ENCODE measurements around the gene SDHAF1.

SDHAF1 gene

GRCh38 chr19:36008336-36008978 is 13.5 kb downstream of the SDHAF1 start, which contains the start of gene SYNE4:
Gene SYNE4, minus strand, starts transcription at chr19:36008813. Its CDS starts 132 bp downstream, at chr19:36008681.
- no peaks in the 10 kb centered on the region for H3K27me3 ChIP-seq (ENCODE audit: control insufficient read depth in 1 of 2, insufficient read depth in 2 of 2, low read length in 2 of 2)
- peak within 1 kb of the TSS; percentile 69 for H3K27ac ChIP-seq (ENCODE audit: low read depth, low read length)
- peak within 1 kb of the TSS; percentile 47 to 71 for H3K4me3 ChIP-seq (ENCODE audit: low read depth in 1 of 2, low read length in 2 of 2)
- peak within 1 kb of the TSS; percentile 68 for H3K9ac ChIP-seq (ENCODE audit: low read length)
- H3K9me3 ChIP-seq (ENCODE audit: low read length), result no peaks in the 10 kb centered on the region
- H3K4me1 ChIP-seq (ENCODE audit: insufficient read depth, low read length), result peaks cover 18% of the 10 kb centered on the region
- H3K36me3 ChIP-seq (ENCODE audit: insufficient read depth, low read length), result no peaks in the 10 kb centered on the region

DNA sequence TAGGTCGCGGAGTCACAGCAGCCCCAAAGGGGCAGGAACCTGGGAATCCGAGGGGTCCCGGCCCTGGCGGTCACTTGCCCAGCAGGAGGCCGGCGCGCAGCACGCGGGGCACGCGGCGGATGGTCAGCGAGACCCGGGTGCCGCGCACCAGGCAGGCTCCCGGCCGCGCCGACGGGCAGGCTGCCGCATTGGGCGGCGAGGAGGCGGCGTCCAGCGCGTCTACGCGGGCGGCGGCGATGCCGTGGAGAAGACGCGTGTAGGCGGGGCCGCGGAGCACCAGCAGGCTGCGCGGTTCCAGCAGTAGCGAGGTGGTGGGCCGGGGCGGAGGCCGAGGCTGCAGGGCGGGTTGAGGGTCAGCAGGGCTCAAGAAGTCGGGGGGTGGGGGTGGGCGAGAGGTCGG is 14.2 kb downstream of the SDHAF1 start:
- Histone ChIP-seq H3K9me3 (ENCODE audit: low read length) (no peaks in the 10 kb centered on the region), H3K9ac (ENCODE audit: low read length) (peak overlapping the region; percentile 68), H3K27ac (ENCODE audit: low read depth, low read length) (peak overlapping the region; percentile 69), H3K4me3 (ENCODE audit: low read depth in 1 of 2, low read length in 2 of 2) (peak overlapping the region; percentile 47 to 71), H3K27me3 (ENCODE audit: control insufficient read depth in 1 of 2, insufficient read depth in 2 of 2, low read length in 2 of 2) (no peaks in the 10 kb centered on the region), H3K36me3 (ENCODE audit: insufficient read depth, low read length) (no peaks in the 10 kb centered on the region), H3K4me1 (ENCODE audit: insufficient read depth, low read length) (peaks cover 21% of the 10 kb centered on the region)

- Histone ChIP-seq H3K9me3 (ENCODE audit: low read length) (no peaks in the 10 kb centered on the region), H3K27ac (ENCODE audit: low read depth, low read length) (peak overlapping the region; percentile 69), H3K9ac (ENCODE audit: low read length) (peak overlapping the region; percentile 68), H3K27me3 (ENCODE audit: control insufficient read depth in 1 of 2, insufficient read depth in 2 of 2, low read length in 2 of 2) (no peaks in the 10 kb centered on the region), H3K4me1 (ENCODE audit: insufficient read depth, low read length) (peaks cover 25% of the 10 kb centered on the region), H3K4me3 (ENCODE audit: low read depth in 1 of 2, low read length in 2 of 2) (peak overlapping the region; percentile 47 to 71), H3K36me3 (ENCODE audit: insufficient read depth, low read length) (no peaks in the 10 kb centered on the region)
Observed at GRCh38 chr19:36009633-36010379, 14.8 kb downstream of the SDHAF1 start.

DNA sequence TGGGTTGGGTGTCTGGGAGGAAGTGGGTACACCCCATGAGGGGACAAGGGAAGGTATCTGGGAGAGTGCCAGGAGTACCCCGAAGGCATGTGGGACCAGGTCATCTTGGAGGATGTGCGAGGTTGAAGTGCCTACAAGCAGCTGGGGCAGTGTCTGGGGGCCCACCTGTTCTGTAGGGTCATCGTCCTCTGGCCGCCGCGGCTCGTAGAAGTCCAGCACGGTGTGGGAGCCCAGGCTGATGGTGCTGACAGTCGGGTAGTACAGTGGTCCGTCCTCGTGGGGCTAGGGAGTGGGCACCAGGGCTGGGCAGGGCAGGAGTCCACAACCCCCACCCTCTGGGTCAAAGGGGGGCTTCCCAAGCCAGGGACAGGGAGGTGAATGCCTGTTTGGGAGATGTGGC is 15.4 kb downstream of the SDHAF1 start:
- no peak overlapping the region for H3K27ac ChIP-seq (ENCODE audit: low read depth, low read length)
- no peaks in the 10 kb centered on the region for H3K27me3 ChIP-seq (ENCODE audit: control insufficient read depth in 1 of 2, insufficient read depth in 2 of 2, low read length in 2 of 2)
- H3K4me1 ChIP-seq (ENCODE audit: insufficient read depth, low read length), result peaks cover 26% of the 10 kb centered on the region
- H3K9me3 ChIP-seq (ENCODE audit: low read length), result no peaks in the 10 kb centered on the region
- H3K36me3 ChIP-seq (ENCODE audit: insufficient read depth, low read length), result no peaks in the 10 kb centered on the region
- no peak overlapping the region for H3K4me3 ChIP-seq (ENCODE audit: low read depth in 1 of 2, low read length in 2 of 2)
- H3K9ac ChIP-seq (ENCODE audit: low read length), result no peak overlapping the region

- Histone ChIP-seq H3K36me3 (ENCODE audit: insufficient read depth, low read length) (peaks cover 27% of the 10 kb centered on the region), H3K27me3 (ENCODE audit: control insufficient read depth in 1 of 2, insufficient read depth in 2 of 2, low read length in 2 of 2) (no peaks in the 10 kb centered on the region), H3K9ac (ENCODE audit: low read length) (peak overlapping the region; percentile 93), H3K4me3 (ENCODE audit: low read depth in 1 of 2, low read length in 2 of 2) (peak overlapping the region; percentile 62 to 95), H3K4me1 (ENCODE audit: insufficient read depth, low read length) (peaks cover 26% of the 10 kb centered on the region), H3K27ac (ENCODE audit: low read depth, low read length) (peak overlapping the region; percentile 79), H3K9me3 (ENCODE audit: low read length) (no peaks in the 10 kb centered on the region)
Observed at GRCh38 chr19:36013280-36014011, 18.5 kb downstream of the SDHAF1 start.

DNA sequence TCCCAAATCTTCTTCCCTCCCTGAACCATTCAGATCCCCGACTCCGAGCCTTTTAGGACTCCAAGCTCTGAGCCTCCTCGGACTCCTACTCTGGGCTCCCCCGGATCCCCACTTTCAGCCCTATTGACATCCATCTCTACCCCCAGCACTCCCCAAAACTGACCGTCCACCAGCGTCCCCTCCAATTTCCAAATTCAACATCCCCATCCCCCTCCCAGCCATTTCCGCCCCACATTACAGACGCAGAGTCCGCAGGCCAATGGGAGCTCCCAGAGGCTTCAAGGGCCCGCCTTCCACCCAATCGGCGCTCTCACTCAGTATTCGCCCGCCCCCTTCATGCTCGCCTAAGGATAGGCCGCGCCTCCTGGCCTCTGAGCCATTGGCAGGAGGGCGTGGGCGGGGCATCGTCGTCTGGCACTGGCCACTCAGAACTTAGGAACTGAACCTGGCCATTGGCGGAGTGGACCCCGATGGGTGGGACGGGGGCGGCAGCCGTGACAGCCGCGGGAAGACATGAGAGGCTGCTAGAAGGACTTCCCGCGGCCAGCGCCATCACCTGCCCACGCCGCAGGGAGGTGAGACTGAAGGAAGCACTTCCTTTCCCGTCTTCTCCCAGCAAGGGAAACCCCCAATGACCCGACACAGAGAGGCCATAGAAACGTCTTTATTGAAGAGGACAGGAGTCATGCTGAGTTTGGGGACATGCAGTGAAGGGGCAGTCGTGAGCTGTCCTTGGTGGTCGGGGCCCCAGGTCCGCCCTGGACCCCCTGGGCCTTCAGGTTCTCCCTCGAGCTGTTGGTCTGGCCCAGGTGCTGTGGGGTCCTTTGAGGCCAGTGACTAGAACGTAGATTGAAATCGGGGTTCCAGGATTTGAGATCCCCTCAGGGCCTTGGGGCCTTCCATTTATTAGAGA is 19.3 kb downstream of the SDHAF1 start, which contains the start of gene ALKBH6:
Gene ALKBH6, minus strand, starts transcription at position 202 of the 913 bp plus-strand sequence. CDS start 816 bp downstream, outside the sequence.
- H3K4me3 ChIP-seq (ENCODE audit: low read depth in 1 of 2, low read length in 2 of 2), result peak within 1 kb of the TSS; percentile 62 to 95
- H3K9ac ChIP-seq (ENCODE audit: low read length), result peak within 1 kb of the TSS; percentile 93
- H3K36me3 ChIP-seq (ENCODE audit: insufficient read depth, low read length), result peaks cover 31% of the 10 kb centered on the region
- no peaks in the 10 kb centered on the region for H3K9me3 ChIP-seq (ENCODE audit: low read length)
- peak within 1 kb of the TSS; percentile 79 for H3K27ac ChIP-seq (ENCODE audit: low read depth, low read length)
- peaks cover 23% of the 10 kb centered on the region for H3K4me1 ChIP-seq (ENCODE audit: insufficient read depth, low read length)
- no peaks in the 10 kb centered on the region for H3K27me3 ChIP-seq (ENCODE audit: control insufficient read depth in 1 of 2, insufficient read depth in 2 of 2, low read length in 2 of 2)

DNA sequence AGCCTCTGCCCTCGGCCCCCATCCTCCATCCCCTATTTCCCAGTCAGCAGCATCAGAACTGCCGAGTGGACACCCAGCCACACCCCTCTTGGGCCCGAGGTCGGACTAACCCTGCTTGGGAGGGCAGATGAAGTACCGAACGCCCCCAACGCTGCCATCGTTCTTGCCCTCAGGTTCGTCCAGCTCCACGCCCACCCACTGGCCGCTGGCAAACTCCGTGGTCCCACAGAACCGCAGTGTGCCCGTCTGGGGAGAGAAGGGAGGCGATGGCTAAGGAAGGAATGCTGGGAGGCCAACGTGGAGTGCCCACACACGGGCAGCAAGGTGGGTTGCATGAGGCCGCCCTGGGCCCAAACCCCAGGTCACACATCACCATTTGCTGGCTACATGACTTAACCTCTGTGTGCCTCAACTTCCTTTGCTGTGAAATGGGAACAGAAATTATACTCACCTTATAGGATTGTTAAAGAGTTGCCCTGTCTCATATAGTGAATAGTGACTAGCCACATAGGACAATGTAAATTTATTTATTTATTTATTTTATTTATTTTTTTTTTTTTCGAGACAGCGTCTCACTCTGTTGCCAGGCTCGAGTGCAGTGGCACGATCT is 24.2 kb downstream of the SDHAF1 start:
- H3K4me3 ChIP-seq (ENCODE audit: low read depth in 1 of 2, low read length in 2 of 2), result no peak overlapping the region

GRCh38 chr19:36023432-36023831 is 28.4 kb downstream of the SDHAF1 start:
- H3K36me3 ChIP-seq (ENCODE audit: insufficient read depth, low read length), result peaks cover 53% of the 10 kb centered on the region

More for the DNA sequence above, 24.2 kb downstream of the SDHAF1 start:
- Histone ChIP-seq H3K36me3 (ENCODE audit: insufficient read depth, low read length) (peaks cover 48% of the 10 kb centered on the region), H3K27ac (ENCODE audit: low read depth, low read length) (no peak overlapping the region), H3K9me3 (ENCODE audit: low read length) (no peaks in the 10 kb centered on the region), H3K4me1 (ENCODE audit: insufficient read depth, low read length) (peaks cover 6% of the 10 kb centered on the region), H3K9ac (ENCODE audit: low read length) (no peak overlapping the region), H3K27me3 (ENCODE audit: control insufficient read depth in 1 of 2, insufficient read depth in 2 of 2, low read length in 2 of 2) (no peaks in the 10 kb centered on the region)

GRCh38 chr19:36025541-36025940 is 30.6 kb downstream of the SDHAF1 start:
- H3K27ac ChIP-seq (ENCODE audit: low read depth, low read length), result no peak overlapping the region
- no peak overlapping the region for H3K9ac ChIP-seq (ENCODE audit: low read length)
- H3K4me1 ChIP-seq (ENCODE audit: insufficient read depth, low read length), result no peaks in the 10 kb centered on the region
- H3K4me3 ChIP-seq (ENCODE audit: low read depth in 1 of 2, low read length in 2 of 2), result no peak overlapping the region
- H3K9me3 ChIP-seq (ENCODE audit: low read length), result no peaks in the 10 kb centered on the region
- H3K36me3 ChIP-seq (ENCODE audit: insufficient read depth, low read length), result peaks cover 49% of the 10 kb centered on the region
- no peaks in the 10 kb centered on the region for H3K27me3 ChIP-seq (ENCODE audit: control insufficient read depth in 1 of 2, insufficient read depth in 2 of 2, low read length in 2 of 2)

More at GRCh38 chr19:36023432-36023831, 28.4 kb downstream of the SDHAF1 start:
- no peaks in the 10 kb centered on the region for H3K4me1 ChIP-seq (ENCODE audit: insufficient read depth, low read length)
- no peak overlapping the region for H3K9ac ChIP-seq (ENCODE audit: low read length)
- no peak overlapping the region for H3K27ac ChIP-seq (ENCODE audit: low read depth, low read length)
- H3K9me3 ChIP-seq (ENCODE audit: low read length), result no peaks in the 10 kb centered on the region
- H3K27me3 ChIP-seq (ENCODE audit: control insufficient read depth in 1 of 2, insufficient read depth in 2 of 2, low read length in 2 of 2), result no peaks in the 10 kb centered on the region
- H3K4me3 ChIP-seq (ENCODE audit: low read depth in 1 of 2, low read length in 2 of 2), result no peak overlapping the region

DNA sequence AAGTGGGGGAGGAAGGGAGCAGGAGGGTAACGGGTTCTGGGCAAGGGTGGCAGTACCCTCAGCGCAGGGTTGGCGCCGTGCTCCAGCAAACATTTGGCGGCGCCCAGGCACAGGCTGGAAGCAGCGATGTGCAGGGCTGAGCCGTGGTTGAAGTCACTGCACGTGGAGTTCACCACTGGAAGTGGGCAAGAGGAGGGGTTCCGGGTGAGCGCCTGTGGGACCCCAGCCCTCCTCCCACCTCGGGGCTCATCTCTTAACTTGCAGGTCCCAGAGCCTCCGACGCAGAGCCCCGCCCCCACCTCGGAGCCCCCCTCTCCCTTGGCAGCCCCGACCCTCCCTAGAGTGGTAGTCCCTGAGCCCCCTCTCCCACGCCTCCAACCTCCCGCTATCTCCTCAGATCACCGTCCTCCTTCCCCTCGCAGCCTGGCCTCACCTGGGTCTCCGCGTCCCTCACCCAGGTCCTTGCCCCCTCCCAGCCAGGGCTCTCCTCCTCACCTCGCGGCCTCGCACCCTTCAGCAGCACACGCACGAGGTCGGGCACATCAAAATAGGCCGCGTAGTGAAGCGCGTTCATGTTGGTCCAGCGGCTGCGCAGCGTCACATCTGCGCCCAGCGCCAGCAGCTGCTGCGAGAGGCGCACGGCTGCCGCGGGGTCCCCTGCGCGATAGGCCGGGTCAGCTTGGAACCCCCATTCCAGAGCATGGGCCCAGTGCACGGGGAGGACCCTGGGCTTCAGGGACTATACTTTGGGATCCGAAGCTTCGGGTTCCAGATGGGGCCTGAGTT is 31.3 kb downstream of the SDHAF1 start:
- Histone ChIP-seq H3K27ac (ENCODE audit: low read depth, low read length) (no peak overlapping the region), H3K27me3 (ENCODE audit: control insufficient read depth in 1 of 2, insufficient read depth in 2 of 2, low read length in 2 of 2) (no peaks in the 10 kb centered on the region), H3K4me1 (ENCODE audit: insufficient read depth, low read length) (no peaks in the 10 kb centered on the region), H3K9me3 (ENCODE audit: low read length) (no peaks in the 10 kb centered on the region), H3K9ac (ENCODE audit: low read length) (no peak overlapping the region), H3K36me3 (ENCODE audit: insufficient read depth, low read length) (peaks cover 49% of the 10 kb centered on the region), H3K4me3 (ENCODE audit: low read depth in 1 of 2, low read length in 2 of 2) (no peak overlapping the region)
